HS-27A (cell line): ENCODE data around the gene APOO.

Source experiments
- DNase-seq: peaks from one replicate; pipeline ENCODE4 v3.0.0-alpha.2; 2012; ENCODE audit warnings: low read depth, missing footprints

The APOO gene

DNA sequence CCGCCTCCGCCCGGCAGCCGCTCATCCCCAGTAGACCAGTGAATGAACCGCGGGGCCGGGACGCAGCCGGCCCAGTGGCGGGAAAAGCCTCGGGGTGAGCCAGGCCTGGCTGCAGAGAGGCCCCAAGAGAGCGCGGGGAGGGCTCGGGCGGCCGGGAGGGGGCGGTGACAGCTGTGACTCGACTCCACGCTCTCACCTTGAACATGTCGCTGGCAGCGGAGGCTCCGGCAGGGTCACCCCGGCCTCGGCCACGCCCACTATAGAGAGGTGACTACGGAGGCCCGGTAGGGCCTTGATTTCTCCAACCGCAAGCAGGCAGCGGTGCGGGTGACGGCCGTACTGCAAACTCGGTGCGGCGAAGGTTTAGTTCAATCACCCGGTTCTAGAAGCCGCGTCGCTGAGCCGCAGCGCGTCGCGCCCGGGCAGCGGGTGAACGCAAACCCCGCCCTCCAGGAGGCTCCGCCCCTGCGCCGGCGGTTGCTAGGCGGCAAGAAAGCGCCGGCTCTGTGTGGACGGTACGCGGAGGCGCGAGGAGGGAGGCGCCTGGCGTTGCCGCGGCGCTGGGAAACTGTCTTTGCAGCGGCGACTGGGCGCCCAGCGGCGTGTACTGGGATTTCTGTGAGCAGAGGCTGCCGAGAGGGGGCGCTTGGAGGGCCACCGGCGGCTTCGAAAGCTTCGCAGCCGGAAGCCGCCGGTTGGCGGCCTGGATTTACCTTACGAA is at the start of gene APOO, which contains the start of gene CXorf58:
Gene APOO, minus strand, starts transcription at position 441 of the 721 bp plus-strand sequence. Its CDS starts 236 bp downstream, at position 205.
Gene CXorf58, plus strand, starts transcription at position 509 of the 721 bp plus-strand sequence. CDS start 2,297 bp downstream, outside the sequence.
- DNase-seq = peak; percentile 53

DNA sequence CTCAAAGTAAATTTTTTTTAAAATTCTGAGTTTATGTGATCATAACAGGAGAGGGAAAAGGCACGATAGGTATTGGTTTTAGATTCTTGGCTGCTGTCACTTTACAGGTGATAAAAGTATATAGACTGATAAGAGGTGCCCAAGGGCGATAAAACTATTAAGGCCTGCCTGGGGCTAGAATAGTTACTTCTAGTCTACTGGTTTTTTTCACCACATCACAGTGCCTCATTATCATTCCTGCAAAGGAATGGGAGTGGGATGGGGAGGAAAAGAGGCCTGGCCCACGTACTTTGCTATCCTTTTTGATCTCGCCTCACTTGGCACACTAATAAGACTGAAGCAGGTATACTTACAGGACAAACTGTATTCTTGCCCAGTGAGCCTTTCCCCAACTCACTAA is 46.7 kb upstream of the APOO start:
- no peak for DNase-seq

DNA sequence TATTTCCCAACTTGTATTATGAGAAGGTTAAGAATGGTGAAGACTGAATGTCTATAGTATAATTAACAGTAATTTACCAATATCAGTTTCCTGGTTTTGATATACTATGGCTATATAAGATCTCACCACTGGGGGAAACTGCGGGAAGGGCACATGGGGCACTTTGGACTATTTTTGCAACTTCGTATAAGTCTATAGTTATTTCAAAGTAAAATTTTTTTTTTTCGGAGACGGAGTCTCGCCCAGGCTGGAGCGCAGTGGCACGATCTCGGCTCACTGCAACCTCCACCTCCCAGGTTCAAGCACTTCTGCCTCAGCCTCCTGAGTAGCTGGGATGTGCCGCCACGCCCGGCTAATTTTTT is 46.2 kb upstream of the APOO start:
- no peak for DNase-seq

DNA sequence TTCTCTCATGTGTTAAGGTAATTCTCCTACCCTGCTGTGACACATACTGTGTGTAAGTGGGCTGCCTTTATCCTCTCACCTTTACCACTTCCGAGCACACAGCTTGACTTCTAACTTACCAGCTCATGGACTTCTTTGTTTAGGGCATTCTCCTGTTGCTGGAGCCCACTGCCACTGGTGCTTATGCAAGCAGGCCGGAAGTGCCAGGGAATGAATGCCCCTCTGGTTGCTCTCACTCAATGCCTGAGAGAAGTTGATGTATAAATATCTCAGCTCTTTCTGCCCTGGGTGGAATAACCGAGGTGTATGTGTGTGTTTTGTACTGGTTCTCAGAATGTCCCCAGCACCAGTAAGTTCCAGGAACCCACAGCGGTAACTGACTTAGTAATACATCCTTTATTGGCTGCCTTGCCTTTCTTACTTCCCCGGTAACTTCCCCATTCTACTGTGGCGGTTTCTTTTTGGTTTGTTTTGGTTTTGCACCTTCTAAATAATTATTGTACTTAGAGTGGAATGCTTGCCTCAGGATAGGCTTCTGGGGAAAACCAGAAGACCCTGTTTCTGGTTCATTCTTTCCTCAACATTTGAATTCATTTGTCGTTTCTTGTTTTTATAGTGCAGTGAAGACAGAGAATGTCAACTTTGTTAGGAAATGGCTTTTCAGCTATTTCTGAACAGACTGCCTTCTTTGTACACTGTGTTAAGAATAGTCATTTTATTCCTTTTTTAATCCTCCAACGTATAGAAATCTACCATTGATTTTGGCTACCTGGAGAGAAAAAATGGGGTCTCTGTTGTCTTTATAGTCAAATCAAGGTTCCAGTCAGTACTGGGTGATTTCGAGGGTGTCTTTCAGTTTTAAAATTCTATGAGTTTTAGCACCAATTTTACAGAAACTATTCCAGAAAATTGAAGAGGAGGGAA is 45.5 kb upstream of the APOO start:
- no peak for DNase-seq

DNA sequence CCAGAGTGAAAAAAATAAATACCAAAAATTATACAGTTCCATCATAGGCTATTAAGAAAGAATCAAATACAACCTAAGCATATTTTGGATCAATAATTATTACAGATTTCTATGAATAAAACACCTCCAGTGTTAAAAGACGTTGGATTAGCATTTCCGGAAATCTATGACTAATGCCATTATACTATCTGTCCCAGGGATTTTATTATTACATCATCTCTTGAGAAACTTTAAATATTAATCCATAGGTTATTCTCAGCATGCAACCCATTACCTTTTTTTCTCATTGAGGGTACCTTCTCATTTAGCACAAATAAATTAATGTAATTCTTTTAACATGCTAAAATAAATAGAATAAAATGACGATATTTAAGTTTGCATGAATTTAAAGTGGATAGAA is 44.7 kb upstream of the APOO start:
- DNase-seq = no peak

DNA sequence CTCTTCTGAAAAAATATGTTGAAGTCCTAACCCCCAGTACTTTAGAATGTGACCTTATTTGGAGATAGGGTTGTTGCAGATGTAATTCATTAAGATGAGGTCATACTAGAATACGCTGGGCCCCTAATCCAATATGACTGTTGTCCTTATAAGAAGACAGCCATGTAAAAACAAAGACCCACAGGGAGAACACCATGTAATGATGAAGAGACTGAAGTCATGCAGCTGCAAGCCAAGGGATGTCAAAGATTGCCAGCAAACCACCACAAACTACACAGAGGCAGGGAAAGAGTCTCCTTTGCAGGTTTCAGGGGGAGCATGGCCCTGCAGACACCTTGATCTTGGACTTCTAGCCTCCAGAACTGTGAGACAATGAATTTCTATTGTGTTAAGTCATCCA is 37.5 kb upstream of the APOO start:
- no peak for DNase-seq

DNA sequence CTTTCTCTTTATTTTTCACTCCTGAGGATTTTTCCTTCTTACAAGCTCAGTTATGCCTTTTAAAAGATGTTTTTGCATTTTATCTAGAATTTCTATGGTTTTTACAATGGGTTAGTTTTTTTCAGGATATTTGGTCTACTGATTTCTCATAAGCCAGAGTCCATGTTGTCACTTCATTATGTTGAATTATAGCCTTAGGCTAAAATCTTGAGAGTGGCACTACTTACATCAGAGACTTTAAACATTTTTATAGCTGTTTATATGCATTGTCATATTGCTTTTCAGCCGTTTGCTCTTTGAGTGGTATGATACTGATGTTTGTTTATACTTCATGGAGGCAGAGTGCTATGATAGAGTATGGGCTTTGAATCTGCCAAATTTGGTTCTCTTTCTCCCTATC is 36.5 kb upstream of the APOO start:
- no peak for DNase-seq

DNA sequence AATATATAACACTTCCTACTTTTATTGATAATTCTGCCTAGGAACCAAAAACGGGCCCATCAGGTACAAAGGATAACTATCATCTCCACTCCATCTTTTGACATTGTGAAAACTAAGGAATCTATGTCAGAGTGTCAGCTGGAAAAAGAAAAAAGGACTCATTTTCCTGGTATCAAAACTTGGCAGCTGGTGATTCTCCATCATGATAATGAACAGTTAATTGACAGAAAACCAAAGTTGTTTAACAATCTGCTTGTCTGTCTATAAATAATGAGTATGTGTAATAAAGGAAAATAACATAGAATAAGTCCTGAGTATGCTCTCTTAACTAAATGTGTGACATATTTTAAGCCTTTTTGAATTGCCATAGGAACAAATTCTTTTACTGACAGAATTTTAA is 31.5 kb upstream of the APOO start:
- no peak for DNase-seq

DNA sequence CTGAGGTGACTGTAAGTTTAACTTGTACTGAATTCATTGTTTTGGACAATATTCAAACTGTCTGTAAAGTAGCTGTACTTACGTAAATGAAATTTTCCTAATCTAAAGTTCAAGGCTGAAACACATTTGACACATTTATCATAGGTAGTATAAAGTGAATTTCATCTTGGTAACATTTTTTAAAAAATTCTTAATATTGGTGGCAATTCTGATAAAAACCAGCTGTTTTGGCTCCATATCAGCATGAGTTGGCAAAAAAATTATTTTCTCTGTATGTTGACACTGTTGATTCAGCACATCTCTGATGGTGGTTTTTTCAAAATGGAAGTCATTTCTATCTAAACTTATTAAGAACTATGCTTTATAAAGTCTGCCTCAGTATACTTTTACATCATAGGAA is 31.0 kb upstream of the APOO start:
- no peak for DNase-seq

DNA sequence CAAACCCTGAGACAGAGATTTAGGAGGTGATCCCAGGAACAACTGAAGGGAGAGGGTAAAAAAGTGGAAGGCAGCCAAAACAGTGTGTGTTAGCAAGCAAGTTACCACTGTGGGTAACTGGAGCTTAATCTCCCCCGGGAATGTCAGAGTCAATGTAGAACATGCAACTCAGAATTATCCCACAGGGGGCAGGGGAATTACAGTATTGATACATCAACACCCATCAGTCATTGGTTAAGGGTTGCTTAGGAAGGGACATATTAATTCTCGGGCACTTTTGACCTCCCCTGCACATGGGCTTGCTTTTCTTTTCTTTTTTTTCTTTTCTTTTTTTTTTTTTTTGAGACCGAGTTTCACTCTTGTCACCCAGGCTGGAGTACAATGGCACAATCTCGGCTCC is 29.4 kb upstream of the APOO start:
- DNase-seq = no peak

DNA sequence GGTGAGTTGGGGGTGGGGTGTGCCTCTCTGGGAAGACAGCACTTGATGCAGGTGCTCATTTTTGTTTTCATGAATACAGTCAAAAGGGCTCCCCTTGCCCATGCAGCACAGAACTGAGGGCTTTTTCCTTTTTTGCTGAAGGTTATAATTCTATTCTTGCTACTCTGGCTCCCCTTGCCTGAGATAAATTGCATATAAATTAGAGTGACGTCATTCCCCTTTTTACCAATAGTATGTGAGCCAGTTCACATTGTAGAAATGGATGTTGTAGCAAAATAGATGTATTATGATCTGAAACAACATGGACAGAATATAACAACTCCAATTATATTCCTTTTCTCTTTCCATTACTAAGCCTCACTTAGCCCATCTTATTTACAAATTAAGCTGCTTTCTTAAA is 28.4 kb upstream of the APOO start:
- DNase-seq = no peak

DNA sequence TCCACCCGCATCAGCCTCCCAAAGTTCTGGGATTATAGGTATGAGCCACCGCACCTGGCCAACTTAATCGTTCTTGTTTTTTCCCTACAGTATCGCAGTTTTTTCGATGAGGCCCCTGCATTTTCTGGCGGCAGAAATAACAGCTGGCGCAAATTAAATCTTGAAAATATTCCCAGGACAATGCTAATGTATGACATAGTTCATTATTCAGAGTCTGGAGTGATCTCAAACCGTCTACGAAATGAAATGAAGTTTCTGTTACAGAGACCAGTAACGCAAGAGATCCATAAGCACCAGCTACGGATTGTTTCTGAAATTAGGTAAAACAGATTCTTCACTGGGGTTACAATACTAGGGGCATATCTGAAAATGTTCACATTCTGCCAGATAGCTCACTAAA is 27.4 kb upstream of the APOO start:
- DNase-seq = no peak

DNA sequence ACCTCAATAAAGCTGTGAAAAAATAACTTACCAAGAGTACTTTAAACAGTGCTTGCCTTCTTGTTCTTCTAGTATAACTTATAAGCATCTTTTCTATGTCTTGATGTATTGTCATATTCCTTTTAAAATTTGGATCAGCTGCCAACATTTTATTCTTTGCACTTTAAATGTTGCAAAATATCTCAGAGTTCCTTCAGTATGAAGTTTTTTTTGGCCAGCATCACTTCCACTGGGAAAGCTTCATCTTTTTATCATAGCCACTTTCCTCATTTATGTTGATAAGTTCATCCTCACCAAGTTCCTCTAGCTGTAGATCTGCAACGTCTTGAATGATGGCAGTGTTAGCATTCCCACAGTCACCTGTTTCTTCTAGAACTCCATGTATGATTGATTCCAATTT is 24.3 kb upstream of the APOO start:
- DNase-seq = no peak

DNA sequence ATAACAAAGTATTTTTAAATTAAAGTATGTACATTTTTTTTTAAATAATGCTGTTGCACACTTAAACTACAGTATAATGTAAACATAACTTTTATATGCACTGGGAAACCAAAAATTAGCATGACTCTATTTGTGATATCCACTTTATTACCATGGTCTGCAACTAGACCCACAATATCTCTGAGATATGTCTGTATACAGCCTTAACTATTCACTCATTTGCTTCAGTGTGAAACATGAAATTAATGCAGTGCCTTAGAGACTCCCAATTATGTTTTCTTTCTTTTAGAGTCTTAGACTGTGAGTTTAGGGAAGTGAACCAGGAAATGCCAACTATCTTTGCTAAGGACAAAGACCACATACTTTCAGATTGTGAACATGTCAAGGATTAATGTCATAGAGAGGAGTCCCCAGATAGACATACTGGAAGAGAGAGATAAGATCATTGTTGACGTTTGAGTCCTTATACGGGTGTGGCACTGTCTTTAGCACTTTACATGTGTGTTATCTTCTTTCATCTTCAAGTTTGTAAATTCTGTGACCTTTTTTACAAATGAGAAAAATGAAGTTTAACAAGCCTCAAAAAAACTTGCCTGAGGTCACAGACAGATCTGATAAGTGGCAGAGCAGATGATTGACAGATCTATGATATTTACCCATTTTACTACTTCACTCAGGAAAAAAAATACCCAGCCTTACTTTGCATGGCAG is 23.3 kb upstream of the APOO start:
- no peak for DNase-seq

DNA sequence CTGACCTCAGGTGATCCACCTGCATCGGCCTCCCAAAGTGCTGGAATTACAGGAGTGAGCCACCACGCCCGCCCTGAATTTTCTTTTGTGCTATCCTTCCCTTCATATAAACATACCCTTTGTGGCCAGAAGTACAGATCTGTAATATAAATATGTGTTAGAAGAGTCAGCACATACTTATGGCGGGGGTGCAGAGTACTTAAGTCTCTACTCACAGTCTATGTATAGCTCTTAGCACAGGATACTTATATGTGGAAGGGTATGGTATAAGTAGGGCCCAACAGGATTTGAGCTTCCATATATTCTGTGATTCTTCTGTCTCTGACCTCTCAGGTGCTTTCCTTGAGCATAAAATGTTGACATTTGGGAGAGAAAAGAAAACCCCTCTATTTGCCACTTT is 18.3 kb upstream of the APOO start:
- DNase-seq = no peak

DNA sequence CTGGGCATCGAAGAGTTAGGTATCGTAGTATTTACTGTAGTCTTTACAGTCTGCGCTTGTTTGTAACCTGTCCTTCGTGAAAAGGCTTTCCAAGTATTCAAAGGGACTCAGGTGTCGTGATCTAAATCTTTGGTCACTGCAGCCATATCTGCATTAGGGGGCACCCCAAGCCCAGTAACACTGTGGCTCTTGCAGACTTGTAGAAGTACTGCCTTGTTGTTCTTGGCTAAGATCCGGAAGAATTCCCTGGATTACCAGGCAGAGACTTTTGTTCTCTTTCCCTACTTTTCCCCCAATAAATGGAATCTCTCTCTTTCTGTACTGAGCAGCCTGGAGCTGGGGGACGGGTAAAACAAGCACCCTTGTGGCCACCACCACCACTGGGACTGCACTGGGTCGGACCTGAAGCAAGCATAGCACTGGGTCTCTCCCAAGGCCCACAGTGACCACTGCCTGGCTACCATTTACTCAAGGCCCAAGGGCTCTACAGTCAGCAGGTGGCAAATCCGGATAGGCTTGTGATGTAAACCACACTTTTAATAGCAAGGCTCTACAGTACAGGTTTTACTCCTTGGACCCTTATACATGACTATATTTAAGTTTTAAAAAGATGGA is 12.1 kb upstream of the APOO start:
- no peak for DNase-seq

DNA sequence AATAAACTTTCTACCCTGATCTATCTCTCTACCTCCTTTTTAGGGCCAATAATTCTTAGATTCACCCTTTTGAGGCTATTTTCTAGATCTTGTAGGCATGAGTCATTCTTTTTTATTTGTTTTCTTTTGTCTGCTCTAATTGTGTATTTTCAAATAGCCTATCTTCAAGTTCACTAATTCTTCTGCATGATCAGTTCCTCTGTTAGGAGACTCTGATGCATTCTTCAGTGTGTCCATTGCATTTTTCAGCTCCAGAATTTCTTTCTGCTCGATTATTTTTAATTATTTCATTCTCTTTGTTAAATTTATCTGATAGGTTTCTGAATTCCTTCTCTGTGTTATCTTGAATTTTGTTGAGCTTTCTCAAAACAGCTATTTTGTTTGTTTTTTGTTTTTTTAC is 11.4 kb upstream of the APOO start:
- no peak for DNase-seq

DNA sequence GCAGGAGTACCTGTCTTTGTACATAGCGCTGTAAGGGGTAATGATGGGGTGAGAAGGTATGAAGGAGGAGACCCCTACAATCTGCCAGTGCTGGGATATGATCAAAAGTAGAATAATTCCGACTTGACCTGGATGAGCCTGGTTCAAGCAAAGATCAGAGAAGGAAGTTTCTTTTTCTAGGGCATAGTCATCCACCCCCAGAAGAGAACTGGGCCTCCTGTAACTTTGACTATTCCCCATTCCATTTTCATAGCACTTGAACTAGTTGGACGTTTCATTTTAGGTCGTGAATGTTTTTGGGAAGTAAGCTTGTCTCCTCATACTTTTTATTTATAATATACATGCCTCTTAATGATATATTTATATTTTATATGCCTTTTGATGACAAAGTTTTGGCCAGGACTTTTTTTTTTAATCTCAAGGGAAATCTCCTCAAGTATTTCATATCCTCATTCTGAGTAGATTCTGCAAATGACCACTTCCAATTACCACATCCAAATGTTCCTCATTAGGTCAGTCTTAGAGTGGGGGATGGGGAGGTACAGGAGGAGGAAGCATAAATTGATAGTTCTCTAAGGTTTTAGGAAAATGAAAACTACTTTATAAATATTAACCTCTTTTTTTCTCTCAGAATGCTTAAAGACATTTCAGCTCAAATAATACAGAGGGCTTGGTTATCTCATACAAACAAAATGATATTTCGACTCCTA is 3.5 kb upstream of the APOO start:
- no peak for DNase-seq

DNA sequence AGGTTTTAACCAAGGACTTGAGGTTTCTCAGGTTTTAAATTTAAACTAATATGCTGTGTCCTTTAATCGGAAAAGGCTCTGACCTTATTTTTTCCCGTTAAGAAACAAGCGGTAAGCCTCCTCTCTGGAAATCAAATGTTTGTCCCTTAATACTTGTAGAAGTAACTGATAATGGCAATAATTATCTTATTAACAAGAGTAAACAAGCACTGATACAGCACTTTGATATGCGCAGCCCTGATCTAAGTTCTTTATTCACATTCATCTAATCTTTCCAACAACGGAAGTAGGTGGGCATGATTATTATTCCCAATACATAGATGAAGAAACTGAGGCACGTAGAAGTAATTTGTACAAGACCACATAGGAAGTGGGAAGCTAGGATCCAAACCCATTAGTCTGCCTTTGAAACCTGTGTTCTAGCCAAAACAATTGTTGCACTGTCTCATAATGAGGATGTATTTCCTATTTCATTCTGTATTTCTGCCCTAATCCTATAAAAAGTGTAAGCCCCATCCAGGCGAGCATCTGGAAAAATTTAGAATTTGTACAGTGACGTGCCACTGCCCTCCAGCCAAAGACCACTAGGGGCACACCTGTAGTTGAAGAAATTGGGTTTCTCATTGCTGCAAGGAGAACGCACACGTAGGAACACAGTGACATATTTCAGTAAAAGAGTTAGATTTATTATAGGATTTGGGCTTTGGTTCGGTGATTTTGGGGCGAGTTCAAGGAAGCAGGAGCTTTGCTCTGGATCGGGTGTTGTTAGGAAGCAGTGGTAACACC is 674 bp upstream of the APOO start:
- DNase-seq = no peak

DNA sequence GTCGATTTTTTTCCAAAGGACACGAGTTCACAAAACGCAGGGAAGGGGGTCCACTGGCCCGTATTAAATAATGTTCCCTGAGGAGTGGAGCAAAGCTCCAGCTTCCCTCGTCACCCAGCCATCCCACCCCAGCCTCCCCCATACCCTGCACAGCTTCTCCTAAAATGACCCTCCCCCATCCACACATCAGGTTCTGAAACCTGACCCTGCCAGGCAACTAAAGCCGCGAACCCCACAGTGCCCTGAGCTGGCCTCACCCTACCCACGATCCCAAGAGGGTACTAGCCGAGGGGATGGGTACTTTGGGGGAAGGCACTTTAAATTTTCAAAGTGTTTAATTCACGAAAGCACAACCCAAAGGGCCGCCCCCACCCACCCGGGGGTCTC is 634 bp downstream of the APOO start:
- no peak for DNase-seq

DNA sequence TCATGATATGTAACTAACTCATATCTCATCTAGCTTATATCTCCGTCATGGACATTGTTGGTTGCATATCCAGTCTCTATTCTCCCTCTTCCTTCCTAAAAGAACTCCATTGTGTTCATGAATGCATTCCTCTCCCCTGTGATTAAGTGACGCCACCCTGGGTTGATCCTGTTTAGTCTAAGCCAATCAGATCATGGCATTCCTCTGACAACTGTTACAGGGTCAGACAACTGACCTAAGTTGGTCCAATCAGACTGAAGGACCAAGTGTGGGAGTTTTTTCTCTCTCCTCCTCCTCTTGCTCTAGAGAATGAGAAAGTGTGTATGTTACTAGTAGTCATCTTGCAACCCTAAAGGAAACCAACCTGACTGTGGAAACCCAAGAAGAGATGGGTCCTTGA is 3.6 kb downstream of the APOO start:
- DNase-seq = no peak
